Ishikawa (cell line): ENCODE results near the gene CIZ1.

Source experiments
- CEBPB ChIP-seq: IDR thresholded peaks from 2 replicates; pipeline ENCODE4 v1.6.1; 2012
- CREB1 ChIP-seq: IDR thresholded peaks from 2 replicates; pipeline ENCODE4 v1.6.1; 2012; ENCODE audit warnings: low read depth
- EGR1 ChIP-seq: IDR thresholded peaks from 2 replicates; pipeline ENCODE4 v1.6.1; 2012
- EP300 ChIP-seq: IDR thresholded peaks from 2 replicates; pipeline ENCODE4 v1.6.1; 2012; ENCODE audit warnings: borderline replicate concordance
- FOXM1 ChIP-seq: IDR thresholded peaks from 2 replicates; pipeline ENCODE4 v1.6.1; 2012; ENCODE audit warnings: low read depth, borderline replicate concordance
- MAX ChIP-seq: IDR thresholded peaks from 2 replicates; pipeline ENCODE4 v1.6.1; 2012
- NFIC ChIP-seq: IDR thresholded peaks from 2 replicates; pipeline ENCODE4 v1.6.1; 2012
- RAD21 ChIP-seq: IDR thresholded peaks from 2 replicates; pipeline ENCODE4 v1.6.1; 2012; ENCODE audit warnings: low read depth
- REST ChIP-seq: IDR thresholded peaks from 2 replicates; pipeline ENCODE4 v1.6.1; 2012; ENCODE audit warnings: low read depth, mild to moderate bottlenecking
- TAF1 ChIP-seq: IDR thresholded peaks from 2 replicates; pipeline ENCODE4 v1.6.1; 2012; ENCODE audit warnings: low read depth, mild to moderate bottlenecking
- TCF12 ChIP-seq: IDR thresholded peaks from 2 replicates; pipeline ENCODE4 v1.6.1; 2012; ENCODE audit warnings: low read depth
- TEAD4 ChIP-seq: IDR thresholded peaks from 2 replicates; pipeline ENCODE4 v1.6.1; 2012
- YY1 ChIP-seq: IDR thresholded peaks from 2 replicates; pipeline ENCODE4 v1.6.1; 2012; ENCODE audit warnings: low read depth
- ZBTB7A ChIP-seq: IDR thresholded peaks from 2 replicates; pipeline ENCODE4 v1.6.1; 2012; ENCODE audit warnings: low read depth
- TF ChIP-seq, protein P1 (sequence below): IDR thresholded peaks from 2 replicates; pipeline ENCODE4 v1.6.1; 2012

CIZ1 gene

GRCh38 chr9:128204858-128205257, 13.5 kb upstream of the CIZ1 start:
- no peak for TF ChIP-seq TEAD4
- no peak for TF ChIP-seq FOXM1
- TF ChIP-seq MAX, result no peak
- no peak for TF ChIP-seq CEBPB
- TF ChIP-seq RAD21, result no peak
- TF ChIP-seq, protein P1, sequence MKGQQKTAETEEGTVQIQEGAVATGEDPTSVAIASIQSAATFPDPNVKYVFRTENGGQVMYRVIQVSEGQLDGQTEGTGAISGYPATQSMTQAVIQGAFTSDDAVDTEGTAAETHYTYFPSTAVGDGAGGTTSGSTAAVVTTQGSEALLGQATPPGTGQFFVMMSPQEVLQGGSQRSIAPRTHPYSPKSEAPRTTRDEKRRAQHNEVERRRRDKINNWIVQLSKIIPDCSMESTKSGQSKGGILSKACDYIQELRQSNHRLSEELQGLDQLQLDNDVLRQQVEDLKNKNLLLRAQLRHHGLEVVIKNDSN, result no peak
- TF ChIP-seq CREB1, result no peak
- TF ChIP-seq TCF12, result no peak
- TF ChIP-seq YY1, result no peak
- no peak for TF ChIP-seq EGR1
- TF ChIP-seq NFIC, result no peak
- no peak for TF ChIP-seq TAF1
- TF ChIP-seq ZBTB7A, result no peak

DNA sequence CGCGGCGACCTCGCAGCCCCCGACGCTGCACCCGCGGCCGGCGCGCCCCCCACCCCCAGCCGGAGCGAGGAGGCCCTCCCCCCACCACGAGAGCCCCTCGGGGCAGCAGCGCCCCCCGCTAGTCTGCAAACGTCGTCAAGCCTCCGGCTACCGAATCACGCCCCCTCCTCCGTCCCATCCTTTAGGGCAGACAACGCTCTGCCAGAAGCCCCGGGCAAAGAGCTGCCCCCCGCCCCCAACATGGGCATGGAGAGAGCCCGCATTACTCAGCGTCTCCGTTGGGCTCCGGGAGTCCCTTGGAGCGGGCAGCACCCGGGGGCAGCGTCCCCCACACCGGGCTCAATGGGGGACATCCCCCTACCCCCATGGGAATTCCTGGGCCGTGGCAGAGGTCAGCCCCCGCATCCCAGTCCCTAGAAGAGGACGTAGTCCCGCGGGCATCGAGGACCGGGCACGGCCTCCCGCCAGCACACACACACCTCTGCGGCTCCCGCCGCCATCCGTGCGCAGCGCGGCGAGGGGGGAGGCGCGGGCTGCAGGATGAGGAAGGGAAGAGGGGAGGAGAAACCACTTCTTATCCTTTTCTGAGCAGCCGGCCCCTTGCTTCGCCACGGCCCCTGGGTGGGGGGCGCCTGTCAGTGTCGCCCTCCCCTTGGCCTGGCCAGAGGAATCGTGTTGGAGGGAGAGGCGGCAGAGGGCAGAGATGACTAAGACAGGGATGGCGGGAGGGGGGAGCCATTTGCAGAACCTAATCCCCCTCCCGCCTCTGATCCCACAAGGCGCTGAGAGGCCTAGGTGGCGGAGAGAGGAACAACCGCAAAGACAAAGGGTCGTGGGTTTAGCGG, 12.6 kb upstream of the CIZ1 start:
- TF ChIP-seq TAF1 (no peak), MAX (no peak), FOXM1 (no peak), ZBTB7A (peak; percentile 79; the same call in 1 of the 2 replicates), YY1 (no peak), CEBPB (no peak), REST (no peak), NFIC (no peak)

DNA sequence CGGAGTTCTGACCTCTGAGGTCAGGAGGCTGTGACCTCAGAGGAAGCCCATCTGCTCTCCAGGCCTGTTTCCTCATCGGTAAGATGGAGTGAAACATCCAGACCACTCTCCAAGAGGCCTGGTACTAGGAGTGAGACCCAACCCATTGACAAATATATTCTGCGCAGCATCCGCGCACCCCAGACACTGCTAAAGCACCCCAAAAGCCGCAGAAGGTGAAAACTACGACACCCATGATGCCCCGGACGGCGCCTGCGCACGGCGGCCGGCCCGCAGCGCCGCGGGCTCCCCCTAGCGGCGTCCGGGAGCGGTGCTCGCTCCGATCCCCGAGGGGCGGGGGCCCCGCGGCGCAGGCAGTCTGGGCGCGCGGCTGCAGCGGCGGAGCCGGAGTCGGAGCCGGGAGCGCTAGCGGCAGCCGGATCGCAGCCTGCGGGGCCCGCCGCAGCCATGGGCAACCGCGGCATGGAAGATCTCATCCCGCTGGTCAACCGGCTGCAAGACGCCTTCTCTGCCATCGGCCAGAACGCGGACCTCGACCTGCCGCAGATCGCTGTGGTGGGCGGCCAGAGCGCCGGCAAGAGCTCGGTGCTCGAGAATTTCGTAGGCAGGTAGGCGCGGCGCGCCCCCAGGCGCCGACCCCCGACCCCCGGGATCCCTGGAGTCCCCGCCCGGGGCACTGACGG, 11.8 kb upstream of the CIZ1 start, which contains the start of gene DNM1:
TSS of gene DNM1 (plus strand) at position 356 of the 683 bp plus-strand sequence. CDS start at position 448, 92 bp downstream.
- no peak for TF ChIP-seq EGR1
- TF ChIP-seq RAD21, result peak; percentile 9; the same call in 1 of the 2 replicates

DNA sequence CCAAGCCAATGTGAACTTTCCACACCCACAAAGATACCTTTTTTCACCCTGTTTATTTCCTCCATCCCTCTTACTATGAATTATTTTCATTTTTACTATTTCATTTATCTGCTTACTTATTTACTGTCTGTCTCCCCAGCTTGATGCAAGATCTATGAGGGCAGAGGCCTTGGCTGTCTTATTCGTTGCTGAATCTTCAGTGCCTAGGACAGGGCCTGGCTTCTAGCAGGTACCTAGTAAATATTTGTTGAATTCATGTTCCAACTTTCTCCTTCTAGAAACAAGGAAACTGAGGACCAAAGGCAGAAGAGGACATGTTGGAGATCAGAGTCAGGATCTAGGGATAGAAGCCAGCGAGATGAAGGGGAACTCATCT, 11.3 kb upstream of the CIZ1 start:
- TF ChIP-seq, protein P1, result no peak
- TF ChIP-seq TCF12 (no peak), YY1 (no peak), MAX (no peak), EP300 (no peak), TEAD4 (no peak), NFIC (no peak), REST (no peak), EGR1 (no peak), CEBPB (no peak), FOXM1 (no peak), TAF1 (no peak), CREB1 (no peak), RAD21 (no peak), ZBTB7A (no peak)
